Measurements from ENCODE around the gene ZNF83.

Gene ZNF83

DNA sequence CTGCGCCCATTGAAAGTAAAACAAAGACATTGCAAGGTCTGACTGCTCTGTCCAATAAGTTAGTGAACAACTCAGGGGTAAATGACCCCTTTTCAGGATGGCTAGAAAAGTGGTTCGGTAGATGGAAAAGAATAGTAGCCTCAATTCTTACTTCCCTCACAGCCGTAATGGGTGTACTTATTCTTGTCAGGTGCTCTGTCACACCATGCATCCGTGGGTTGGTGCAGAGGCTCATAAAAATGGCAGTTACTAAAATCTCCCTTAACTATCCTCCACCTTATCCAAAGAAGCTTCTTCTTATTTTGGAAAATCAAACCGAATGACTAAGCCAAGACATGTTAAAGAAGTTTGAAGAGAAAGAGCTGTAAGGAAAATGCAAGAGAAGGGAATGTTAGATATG is 31.4 kb upstream of the ZNF83 start:
- no peak for TF ChIP-seq ZFX (IDR thresholded peaks at IDR 0.05)
- TF ChIP-seq, protein P1, sequence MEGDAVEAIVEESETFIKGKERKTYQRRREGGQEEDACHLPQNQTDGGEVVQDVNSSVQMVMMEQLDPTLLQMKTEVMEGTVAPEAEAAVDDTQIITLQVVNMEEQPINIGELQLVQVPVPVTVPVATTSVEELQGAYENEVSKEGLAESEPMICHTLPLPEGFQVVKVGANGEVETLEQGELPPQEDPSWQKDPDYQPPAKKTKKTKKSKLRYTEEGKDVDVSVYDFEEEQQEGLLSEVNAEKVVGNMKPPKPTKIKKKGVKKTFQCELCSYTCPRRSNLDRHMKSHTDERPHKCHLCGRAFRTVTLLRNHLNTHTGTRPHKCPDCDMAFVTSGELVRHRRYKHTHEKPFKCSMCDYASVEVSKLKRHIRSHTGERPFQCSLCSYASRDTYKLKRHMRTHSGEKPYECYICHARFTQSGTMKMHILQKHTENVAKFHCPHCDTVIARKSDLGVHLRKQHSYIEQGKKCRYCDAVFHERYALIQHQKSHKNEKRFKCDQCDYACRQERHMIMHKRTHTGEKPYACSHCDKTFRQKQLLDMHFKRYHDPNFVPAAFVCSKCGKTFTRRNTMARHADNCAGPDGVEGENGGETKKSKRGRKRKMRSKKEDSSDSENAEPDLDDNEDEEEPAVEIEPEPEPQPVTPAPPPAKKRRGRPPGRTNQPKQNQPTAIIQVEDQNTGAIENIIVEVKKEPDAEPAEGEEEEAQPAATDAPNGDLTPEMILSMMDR (conservative IDR thresholded peaks at IDR 0.05), result no peak
- no peak overlapping the region for H3K27ac ChIP-seq

DNA sequence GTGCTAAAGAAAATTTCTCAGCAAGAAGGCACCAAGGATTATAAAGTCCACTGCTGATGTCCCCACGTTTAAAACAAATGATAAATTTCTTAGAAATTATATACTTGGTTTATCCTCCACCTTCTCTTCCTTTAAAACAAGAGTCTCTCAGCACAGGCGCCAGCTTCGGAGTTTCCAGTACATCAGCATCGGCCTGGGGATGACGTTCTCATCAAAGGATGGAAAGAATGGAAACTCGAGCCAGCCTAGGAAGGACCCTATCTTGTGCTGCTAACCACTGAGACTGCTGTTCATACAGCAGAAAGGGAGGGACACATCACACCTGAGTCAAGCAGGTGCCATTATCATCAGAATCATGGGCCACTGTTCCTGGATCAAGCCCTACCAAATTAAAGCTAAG is 29.8 kb upstream of the ZNF83 start:
- H3K27ac ChIP-seq, result no peak overlapping the region
- TF ChIP-seq, protein P1 (conservative IDR thresholded peaks at IDR 0.05), result no peak
- TF ChIP-seq ZFX (IDR thresholded peaks at IDR 0.05), result no peak

DNA sequence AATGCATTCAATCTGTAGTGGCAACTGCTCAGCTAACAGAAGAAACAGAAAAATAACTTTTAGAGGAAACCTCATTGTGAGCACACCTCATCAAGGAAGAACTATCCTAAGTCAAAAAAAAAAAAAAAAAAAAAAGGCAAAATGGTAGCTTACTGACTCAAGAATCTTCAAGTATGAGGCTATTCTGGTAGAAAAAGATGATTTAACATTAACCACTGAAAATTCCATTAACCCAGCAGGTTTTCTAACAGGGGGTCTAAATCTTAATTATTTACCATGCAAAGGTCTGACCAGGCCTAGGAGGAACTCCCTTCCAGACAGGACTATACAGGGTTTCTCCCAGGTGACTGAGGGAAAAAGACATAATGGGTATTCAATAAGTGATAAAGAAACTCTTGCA is 28.4 kb upstream of the ZNF83 start:
- H3K27ac ChIP-seq, result no peak overlapping the region
- TF ChIP-seq, protein P1 (conservative IDR thresholded peaks at IDR 0.05), result no peak
- TF ChIP-seq ZFX (IDR thresholded peaks at IDR 0.05), result no peak

DNA sequence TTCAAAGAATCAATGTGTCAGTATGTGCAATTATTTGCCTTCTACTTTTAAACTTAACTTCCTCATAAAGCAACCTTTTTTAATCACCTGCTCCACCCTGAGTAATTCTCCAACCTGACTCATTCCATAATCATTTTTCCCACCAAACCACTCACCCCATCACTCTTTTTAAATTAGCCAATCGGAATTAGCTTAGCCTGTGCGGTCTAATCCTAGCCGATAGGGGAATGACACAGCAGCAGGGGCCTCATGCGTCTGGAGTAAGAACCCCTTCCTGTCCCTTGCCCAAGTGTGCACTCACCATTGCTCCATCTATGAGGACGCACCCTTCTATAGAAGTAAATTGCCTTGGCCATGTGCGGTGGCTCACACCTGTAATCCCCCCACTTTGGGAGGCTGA is 27.4 kb upstream of the ZNF83 start:
- no peak for TF ChIP-seq ZFX (IDR thresholded peaks at IDR 0.05)
- TF ChIP-seq, protein P1 (conservative IDR thresholded peaks at IDR 0.05), result no peak
- no peak overlapping the region for H3K27ac ChIP-seq

DNA sequence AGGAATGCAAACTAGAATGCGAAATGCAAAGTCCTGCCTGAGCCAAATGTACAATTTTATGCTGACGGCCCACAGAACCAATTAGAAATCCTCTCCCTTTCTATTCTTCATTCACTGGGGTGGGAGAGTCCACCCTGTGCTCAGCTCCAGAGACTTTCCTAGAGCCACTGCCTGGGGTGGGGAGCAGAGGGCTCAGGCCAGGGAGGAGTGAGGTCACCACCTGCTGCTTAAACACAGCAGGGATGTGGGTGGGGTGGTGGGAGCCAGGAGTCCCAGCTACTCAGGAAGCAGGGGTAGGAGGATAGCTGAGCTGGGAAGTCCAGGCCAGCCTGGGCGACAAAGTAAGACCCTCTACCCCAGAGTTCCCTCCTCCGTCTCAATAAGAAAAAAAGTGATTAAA is 26.9 kb upstream of the ZNF83 start:
- no peak overlapping the region for H3K27ac ChIP-seq
- TF ChIP-seq, protein P1 (conservative IDR thresholded peaks at IDR 0.05), result no peak
- no peak for TF ChIP-seq ZFX (IDR thresholded peaks at IDR 0.05)

DNA sequence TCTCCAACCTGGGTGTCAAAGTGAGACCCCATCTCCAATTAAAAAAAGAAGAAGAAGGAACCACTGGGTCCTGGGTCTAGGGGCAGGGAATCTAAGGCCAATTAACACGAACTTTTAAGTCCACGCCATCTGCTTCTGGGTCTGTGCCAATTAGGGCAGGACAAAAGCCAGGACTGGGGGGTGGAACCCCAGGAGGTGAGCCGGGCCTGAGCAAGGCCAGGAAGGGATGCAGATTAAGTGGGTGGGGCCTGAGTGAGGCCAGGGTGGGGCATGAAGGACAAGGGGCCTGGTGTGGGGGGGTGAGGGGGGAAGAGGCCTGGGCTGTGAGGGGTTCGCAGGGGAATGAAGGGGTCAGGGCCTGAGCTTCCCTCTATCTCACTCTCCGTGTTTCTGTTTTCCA is 26.3 kb upstream of the ZNF83 start:
- no peak for TF ChIP-seq ZFX (IDR thresholded peaks at IDR 0.05)
- TF ChIP-seq, protein P1 (conservative IDR thresholded peaks at IDR 0.05), result no peak
- H3K27ac ChIP-seq, result no peak overlapping the region

DNA sequence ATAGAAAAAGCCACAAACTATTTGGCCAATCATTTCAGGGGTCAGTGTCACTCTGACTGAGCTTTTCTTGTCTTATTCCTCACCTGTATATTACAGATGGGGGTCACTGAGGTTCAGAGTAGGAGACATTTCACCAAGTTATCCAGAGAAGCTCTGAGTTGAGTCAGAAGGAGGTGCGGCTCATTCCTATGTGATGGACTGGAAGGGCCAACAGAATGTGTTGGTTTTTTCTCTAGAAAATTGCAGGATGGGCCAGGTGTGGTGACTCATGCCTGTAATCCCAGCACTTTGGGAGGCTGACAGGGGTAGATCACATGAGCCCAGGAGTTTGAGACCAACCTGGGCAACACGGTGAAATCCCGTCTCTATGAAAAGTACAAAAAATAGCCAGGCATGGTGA is 24.5 kb upstream of the ZNF83 start:
- no peak for TF ChIP-seq ZFX (IDR thresholded peaks at IDR 0.05)
- TF ChIP-seq, protein P1 (conservative IDR thresholded peaks at IDR 0.05), result no peak
- H3K27ac ChIP-seq, result no peak overlapping the region

Data from C4-2B (cell line).